Astrocyte (in vitro differentiated cells and primary cell): ENCODE measurements around the gene DNAJC11.

Experiments
- EZH2 ChIP-seq: IDR thresholded peaks from 2 replicates; pipeline ENCODE4 v1.6.1; 2012; ENCODE audit warnings: mild to moderate bottlenecking, low read length, inconsistent platforms; ENCODE audit not compliant: insufficient read depth
- TF ChIP-seq, protein P1 (sequence below): IDR thresholded peaks from 2 replicates; pipeline ENCODE4 v1.5.1; 2011; ENCODE audit warnings: low read depth, mild to moderate bottlenecking, inconsistent platforms, low read length, moderate library complexity; ENCODE audit not compliant: insufficient read depth

- TF ChIP-seq, protein P1, sequence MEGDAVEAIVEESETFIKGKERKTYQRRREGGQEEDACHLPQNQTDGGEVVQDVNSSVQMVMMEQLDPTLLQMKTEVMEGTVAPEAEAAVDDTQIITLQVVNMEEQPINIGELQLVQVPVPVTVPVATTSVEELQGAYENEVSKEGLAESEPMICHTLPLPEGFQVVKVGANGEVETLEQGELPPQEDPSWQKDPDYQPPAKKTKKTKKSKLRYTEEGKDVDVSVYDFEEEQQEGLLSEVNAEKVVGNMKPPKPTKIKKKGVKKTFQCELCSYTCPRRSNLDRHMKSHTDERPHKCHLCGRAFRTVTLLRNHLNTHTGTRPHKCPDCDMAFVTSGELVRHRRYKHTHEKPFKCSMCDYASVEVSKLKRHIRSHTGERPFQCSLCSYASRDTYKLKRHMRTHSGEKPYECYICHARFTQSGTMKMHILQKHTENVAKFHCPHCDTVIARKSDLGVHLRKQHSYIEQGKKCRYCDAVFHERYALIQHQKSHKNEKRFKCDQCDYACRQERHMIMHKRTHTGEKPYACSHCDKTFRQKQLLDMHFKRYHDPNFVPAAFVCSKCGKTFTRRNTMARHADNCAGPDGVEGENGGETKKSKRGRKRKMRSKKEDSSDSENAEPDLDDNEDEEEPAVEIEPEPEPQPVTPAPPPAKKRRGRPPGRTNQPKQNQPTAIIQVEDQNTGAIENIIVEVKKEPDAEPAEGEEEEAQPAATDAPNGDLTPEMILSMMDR = no peak
- no peak for TF ChIP-seq EZH2
Observed at GRCh38 chr1:6653436-6654290, 48.0 kb downstream of the DNAJC11 start.
